Esophagus muscularis mucosa (tissue), 4 donors: ENCODE data around the gene TMEM88. TPM values are rescaled to one million over a fixed set of nuclear protein-coding genes. Genes with fewer than 3 reads are reported as not detected.

ENCODE experiments used
- DNase-seq: peaks from one replicate; pipeline ENCODE4 v3.0.0-alpha.2; 2017; ENCODE audit errors: extremely low spot score
- H3K27ac ChIP-seq, 4 donors: fragments of 200-600 bp; sonication (generic); replicated peaks in 1 of 4; 1 replicate in 3 of 4; 2 replicates in 1 of 4; pipeline ENCODE4 v1.5.1; 2016 to 2019; ENCODE audit warnings: mild to moderate bottlenecking in 1 of 4
- H3K27me3 ChIP-seq, 4 donors: fragments of 200-600 bp; sonication (generic); one replicate each; pipeline versions ENCODE4 v1.5.1 to v1.6.0; 2016 to 2019
- H3K36me3 ChIP-seq, 4 donors: fragments of 200-600 bp; sonication (generic); one replicate each; pipeline ENCODE4 v1.5.1; 2016 to 2019
- H3K4me1 ChIP-seq, 4 donors: fragments of 200-600 bp; sonication (generic); one replicate each; pipeline ENCODE4 v1.5.1; 2016 to 2019
- H3K4me3 ChIP-seq, 4 donors: fragments of 200-600 bp; sonication (generic); 1 replicate in 2 of 4; 2 replicates in 2 of 4; pipeline ENCODE4 v1.5.1; 2016 to 2019; ENCODE audit warnings: mild to moderate bottlenecking in 4 of 4, moderate library complexity in 1 of 4
- H3K9me3 ChIP-seq, 4 donors: fragments of 200-600 bp; sonication (generic); 1 replicate in 3 of 4; 2 replicates in 1 of 4; pipeline ENCODE4 v1.5.1; 2016 to 2019
- EP300 ChIP-seq: sonication (generic); formaldehyde crosslinking; IDR thresholded peaks from one replicate; pipeline ENCODE4 v1.6.1; 2017; ENCODE audit warnings: antibody characterized with exemption
- POLR2A ChIP-seq: fragments of 450-650 bp; IDR thresholded peaks from one replicate; pipeline ENCODE4 v1.6.1; 2017; ENCODE audit warnings: antibody characterized with exemption, moderate library complexity, mild to moderate bottlenecking, low read depth
- POLR2AphosphoS5 ChIP-seq, 2 donors: sonication (generic); formaldehyde crosslinking; IDR thresholded peaks; one replicate each; pipeline ENCODE4 v1.6.1; 2017; ENCODE audit warnings: antibody characterized with exemption in 2 of 2
- WGBS: methylation state at CpG from one replicate; pipeline ENCODE4 v1.1.5; 2018; 5-methylcytosine and 5-hydroxymethylcytosine counted together
- intact Hi-C: fragments of 100-400 bp; cut with DNase I; formaldehyde crosslinking; loops from one replicate; pipeline ENCODE4 v1.15.1; 2023
- total RNA-seq, 4 donors: library from RNA; depleted of rRNA; stranded (reverse); fragments of >200 nt; gene quantifications; one replicate each; pipeline versions ENCODE4 v1.1.0 to v1.2.1, GENCODE V29; 2016
- TF ChIP-seq, protein P1 (sequence below), 3 experiments: fragments of 200-600 bp in 2 of 3; fragments of 450-650 bp in 1 of 3; sonication (generic) in 2 of 3; IDR thresholded peaks; one replicate each; pipeline ENCODE4 v1.5.1; 2017 to 2019; ENCODE audit warnings: antibody characterized with exemption in 3 of 3, mild to moderate bottlenecking in 2 of 3, moderate library complexity in 1 of 3

Gene TMEM88
- total RNA-seq, 4 donors from 2014 or later = 13.3 to 45.9 (median 42.5) TPM

GRCh38 chr17:7811251-7811650, 43.6 kb upstream of the TMEM88 start:
- DNase-seq = no peak
- intact Hi-C loops = no loop called here

DNA sequence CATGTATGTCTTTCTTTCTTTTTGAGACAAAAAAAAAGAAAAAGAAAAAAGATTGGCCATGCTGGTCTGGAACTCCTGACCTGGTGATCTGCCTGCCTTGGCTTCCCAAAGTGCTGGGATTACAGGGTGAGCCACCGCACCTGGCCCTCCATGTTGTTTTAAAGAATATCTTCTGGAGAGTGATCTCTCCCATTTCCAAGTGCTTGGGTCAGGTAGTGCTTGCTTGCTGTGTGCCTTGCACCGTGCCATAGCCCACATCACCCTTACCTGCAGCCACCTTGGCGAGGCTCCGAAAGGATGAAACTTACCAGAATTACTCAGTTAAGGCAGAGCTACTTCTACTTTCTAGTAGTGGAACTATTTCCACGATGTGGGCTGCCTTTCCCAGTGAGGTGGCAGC, 39.9 kb upstream of the TMEM88 start:
- Histone ChIP-seq H3K27me3 (peaks cover 0 to 9% (median 0%) of the 10 kb centered on the region in 4 donors), H3K9me3 (no peaks in the 10 kb centered on the region), H3K27ac (no peak overlapping the region), H3K36me3 (no peaks in the 10 kb centered on the region), H3K4me1 (no peaks in the 10 kb centered on the region), H3K4me3 (no peak overlapping the region)
- no peak for DNase-seq
- TF ChIP-seq, protein P1, sequence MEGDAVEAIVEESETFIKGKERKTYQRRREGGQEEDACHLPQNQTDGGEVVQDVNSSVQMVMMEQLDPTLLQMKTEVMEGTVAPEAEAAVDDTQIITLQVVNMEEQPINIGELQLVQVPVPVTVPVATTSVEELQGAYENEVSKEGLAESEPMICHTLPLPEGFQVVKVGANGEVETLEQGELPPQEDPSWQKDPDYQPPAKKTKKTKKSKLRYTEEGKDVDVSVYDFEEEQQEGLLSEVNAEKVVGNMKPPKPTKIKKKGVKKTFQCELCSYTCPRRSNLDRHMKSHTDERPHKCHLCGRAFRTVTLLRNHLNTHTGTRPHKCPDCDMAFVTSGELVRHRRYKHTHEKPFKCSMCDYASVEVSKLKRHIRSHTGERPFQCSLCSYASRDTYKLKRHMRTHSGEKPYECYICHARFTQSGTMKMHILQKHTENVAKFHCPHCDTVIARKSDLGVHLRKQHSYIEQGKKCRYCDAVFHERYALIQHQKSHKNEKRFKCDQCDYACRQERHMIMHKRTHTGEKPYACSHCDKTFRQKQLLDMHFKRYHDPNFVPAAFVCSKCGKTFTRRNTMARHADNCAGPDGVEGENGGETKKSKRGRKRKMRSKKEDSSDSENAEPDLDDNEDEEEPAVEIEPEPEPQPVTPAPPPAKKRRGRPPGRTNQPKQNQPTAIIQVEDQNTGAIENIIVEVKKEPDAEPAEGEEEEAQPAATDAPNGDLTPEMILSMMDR (IDR thresholded peaks at IDR 0.05) = no peak
- TF ChIP-seq POLR2AphosphoS5 (IDR thresholded peaks at IDR 0.05) = no peak
- intact Hi-C loops = no loop called here
- 93% methylated on average over 5 of the region's 5 CpGs for WGBS

More at GRCh38 chr17:7811251-7811650, 43.6 kb upstream of the TMEM88 start:
- Histone ChIP-seq H3K27me3 (peaks cover 0 to 17% (median 0%) of the 10 kb centered on the region in 4 donors), H3K27ac (no peak overlapping the region), H3K4me3 (no peak overlapping the region), H3K4me1 (no peaks in the 10 kb centered on the region), H3K9me3 (no peaks in the 10 kb centered on the region), H3K36me3 (no peaks in the 10 kb centered on the region)
- 77% methylated on average over 3 of the region's 3 CpGs for WGBS
- TF ChIP-seq POLR2A = no peak
- TF ChIP-seq, protein P1 (IDR thresholded peaks at IDR 0.05) = no peak
- no peak for TF ChIP-seq POLR2AphosphoS5 (IDR thresholded peaks at IDR 0.05)
- no peak for TF ChIP-seq EP300

DNA sequence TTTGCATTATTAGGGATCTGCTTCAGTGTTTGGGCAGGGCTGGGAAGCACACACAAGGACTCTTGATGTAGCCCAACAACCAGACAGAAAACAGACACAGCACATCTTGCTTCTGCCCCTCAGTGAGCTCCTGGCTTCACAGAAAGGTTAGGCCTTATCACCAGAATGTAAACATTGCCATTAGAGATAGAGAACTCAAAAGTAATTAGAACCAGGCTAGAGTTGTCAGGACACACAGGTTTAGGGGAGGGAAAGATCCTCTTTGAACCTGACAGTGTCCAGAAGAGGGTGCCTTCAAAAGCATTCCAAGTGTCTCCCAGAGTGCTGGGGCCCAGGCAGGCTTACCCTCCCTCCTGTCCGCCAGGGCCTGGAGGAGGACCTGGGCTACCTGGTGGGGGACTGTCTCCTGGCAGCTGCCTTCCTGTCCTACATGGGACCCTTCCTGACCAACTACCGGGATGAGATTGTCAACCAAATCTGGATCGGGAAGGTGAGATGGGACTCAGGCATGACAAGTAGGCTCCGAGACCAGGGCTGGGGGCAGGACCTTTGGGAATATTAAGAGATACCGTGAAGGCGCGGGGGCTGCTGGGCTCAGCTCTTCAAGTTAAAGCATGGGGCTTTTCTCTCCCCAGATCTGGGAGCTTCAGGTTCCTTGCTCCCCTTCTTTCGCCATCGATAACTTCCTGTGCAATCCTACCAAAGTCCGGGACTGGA, 37.8 kb upstream of the TMEM88 start:
- DNase-seq = no peak
- 66% methylated on average over 10 of the region's 10 CpGs for WGBS
- Histone ChIP-seq H3K27ac (no peak overlapping the region), H3K4me3 (no peak overlapping the region), H3K4me1 (no peaks in the 10 kb centered on the region), H3K9me3 (no peaks in the 10 kb centered on the region), H3K36me3 (no peaks in the 10 kb centered on the region), H3K27me3 (peaks cover 0 to 6% (median 0%) of the 10 kb centered on the region in 4 donors)
- intact Hi-C loops = no loop called here
- TF ChIP-seq, protein P1 (IDR thresholded peaks at IDR 0.05) = no peak
- TF ChIP-seq POLR2AphosphoS5 (IDR thresholded peaks at IDR 0.05) (no peak), POLR2A (no peak), EP300 (no peak)

- Histone ChIP-seq H3K36me3 (no peaks in the 10 kb centered on the region), H3K27ac (no peak overlapping the region), H3K4me1 (no peaks in the 10 kb centered on the region), H3K4me3 (no peak overlapping the region), H3K9me3 (no peaks in the 10 kb centered on the region), H3K27me3 (peaks cover 0 to 6% (median 0%) of the 10 kb centered on the region in 4 donors)
- intact Hi-C loops = no loop called here
- 88% methylated on average over 9 of the region's 9 CpGs for WGBS
- TF ChIP-seq EP300 (no peak), POLR2A (no peak), POLR2AphosphoS5 (IDR thresholded peaks at IDR 0.05) (no peak)
- no peak for DNase-seq
Observed at GRCh38 chr17:7817643-7817964, 37.3 kb upstream of the TMEM88 start.

DNA sequence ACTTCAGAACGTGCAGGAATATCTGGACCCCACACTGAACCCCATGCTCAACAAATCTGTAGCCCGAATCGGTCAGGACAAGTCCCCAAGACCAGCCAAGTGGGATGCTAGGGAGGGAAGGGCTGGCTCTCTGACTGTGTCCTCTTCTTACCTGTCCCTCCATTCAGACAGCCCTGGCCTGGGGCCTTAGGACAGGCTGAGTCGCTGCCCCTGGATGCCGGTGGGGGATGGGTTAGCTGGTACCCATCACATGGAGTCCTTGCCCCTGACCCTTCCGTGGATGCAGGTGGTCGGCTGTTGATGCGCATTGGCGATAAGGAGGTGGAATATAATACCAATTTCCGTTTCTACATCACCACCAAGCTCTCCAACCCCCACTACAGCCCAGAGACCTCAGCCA, 36.8 kb upstream of the TMEM88 start:
- intact Hi-C loops = no loop called here
- TF ChIP-seq, protein P1 (IDR thresholded peaks at IDR 0.05) = no peak
- TF ChIP-seq EP300 = no peak
- no peak for TF ChIP-seq POLR2A
- TF ChIP-seq POLR2AphosphoS5 (IDR thresholded peaks at IDR 0.05) = no peak
- Histone ChIP-seq H3K27ac (no peak overlapping the region), H3K9me3 (no peaks in the 10 kb centered on the region), H3K4me3 (no peak overlapping the region), H3K36me3 (no peaks in the 10 kb centered on the region), H3K4me1 (no peaks in the 10 kb centered on the region), H3K27me3 (peaks cover 0 to 6% (median 0%) of the 10 kb centered on the region in 4 donors)
- DNase-seq = no peak
- 84% methylated on average over 10 of the region's 10 CpGs for WGBS
